ENCODE measurements around the gene STAC. TPM values are rescaled to one million over a fixed set of nuclear protein-coding genes. Genes with fewer than 3 reads are reported as not detected.

Gene STAC
- total RNA-seq, 2 donors from 2014 or later, result 42.5 to 62.3 TPM

DNA sequence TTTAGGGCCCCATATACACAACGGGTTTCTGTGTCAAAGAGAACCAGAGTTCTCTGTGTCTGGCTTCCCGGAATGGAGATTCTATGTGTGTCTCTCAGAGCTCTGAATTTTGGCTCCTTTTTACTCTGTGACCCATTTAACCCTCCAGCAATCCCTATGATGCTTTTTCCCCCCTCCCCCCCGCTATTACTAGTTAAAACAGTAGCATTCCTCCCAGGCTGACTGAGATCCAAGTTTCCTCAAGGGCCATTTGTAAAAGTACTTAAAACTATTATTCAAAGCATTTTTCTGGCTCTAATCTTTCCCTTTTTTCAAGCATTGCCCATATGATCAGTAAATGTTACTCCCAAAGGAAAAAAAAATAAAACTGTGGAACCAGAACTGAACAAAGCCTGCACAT is 6.6 kb upstream of the STAC start:
- no peak for ATAC-seq (ENCODE audit: insufficient number of reproducible peaks, low FRiP score, low read depth)
- no peak overlapping the region for H3K4me3 ChIP-seq
- H3K27me3 ChIP-seq (replicated peaks; ENCODE audit: insufficient read depth), result no peaks in the 10 kb centered on the region
- no peaks in the 10 kb centered on the region for H3K9me3 ChIP-seq
- no peak for DNase-seq (ENCODE audit: low spot score)
- peaks cover 9 to 19% of the 10 kb centered on the region in 2 donors for H3K4me1 ChIP-seq (ENCODE audit: control insufficient read depth in 1 of 2, low read depth in 2 of 2)
- peak overlapping the region; percentile 32 to 79 for H3K27ac ChIP-seq
- TF ChIP-seq, protein P1, sequence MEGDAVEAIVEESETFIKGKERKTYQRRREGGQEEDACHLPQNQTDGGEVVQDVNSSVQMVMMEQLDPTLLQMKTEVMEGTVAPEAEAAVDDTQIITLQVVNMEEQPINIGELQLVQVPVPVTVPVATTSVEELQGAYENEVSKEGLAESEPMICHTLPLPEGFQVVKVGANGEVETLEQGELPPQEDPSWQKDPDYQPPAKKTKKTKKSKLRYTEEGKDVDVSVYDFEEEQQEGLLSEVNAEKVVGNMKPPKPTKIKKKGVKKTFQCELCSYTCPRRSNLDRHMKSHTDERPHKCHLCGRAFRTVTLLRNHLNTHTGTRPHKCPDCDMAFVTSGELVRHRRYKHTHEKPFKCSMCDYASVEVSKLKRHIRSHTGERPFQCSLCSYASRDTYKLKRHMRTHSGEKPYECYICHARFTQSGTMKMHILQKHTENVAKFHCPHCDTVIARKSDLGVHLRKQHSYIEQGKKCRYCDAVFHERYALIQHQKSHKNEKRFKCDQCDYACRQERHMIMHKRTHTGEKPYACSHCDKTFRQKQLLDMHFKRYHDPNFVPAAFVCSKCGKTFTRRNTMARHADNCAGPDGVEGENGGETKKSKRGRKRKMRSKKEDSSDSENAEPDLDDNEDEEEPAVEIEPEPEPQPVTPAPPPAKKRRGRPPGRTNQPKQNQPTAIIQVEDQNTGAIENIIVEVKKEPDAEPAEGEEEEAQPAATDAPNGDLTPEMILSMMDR (IDR thresholded peaks at IDR 0.05), result no peak
- H3K36me3 ChIP-seq, result no peaks in the 10 kb centered on the region

DNA sequence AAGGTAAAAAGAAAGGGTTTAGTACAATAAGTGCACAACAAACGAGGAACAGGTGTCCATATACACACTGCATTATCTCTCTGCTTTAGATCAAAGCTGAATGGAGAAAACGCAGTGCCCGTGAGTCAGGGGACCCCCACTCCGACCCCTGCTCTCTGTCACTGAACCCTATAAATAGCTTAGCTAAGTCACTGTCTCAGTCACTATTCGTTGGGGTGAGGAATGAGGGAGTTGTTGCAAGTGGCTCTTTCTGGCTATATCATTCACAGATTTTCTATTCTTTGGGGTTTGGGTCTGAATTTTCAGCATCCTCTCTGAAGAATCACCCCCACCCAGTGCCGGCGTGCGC is 458 bp upstream of the STAC start:
- H3K4me1 ChIP-seq (ENCODE audit: control insufficient read depth in 1 of 2, low read depth in 2 of 2), result peaks cover 0 to 20% of the 10 kb centered on the region in 2 donors
- peak overlapping the region; percentile 87 for H3K4me3 ChIP-seq
- no peaks in the 10 kb centered on the region for H3K9me3 ChIP-seq
- H3K27me3 ChIP-seq (replicated peaks; ENCODE audit: insufficient read depth), result no peaks in the 10 kb centered on the region
- ATAC-seq (ENCODE audit: insufficient number of reproducible peaks, low FRiP score, low read depth), result no peak
- no peak for DNase-seq (ENCODE audit: low spot score)
- TF ChIP-seq, protein P1 (IDR thresholded peaks at IDR 0.05), result no peak
- H3K36me3 ChIP-seq, result no peaks in the 10 kb centered on the region
- peak overlapping the region in 1 of 2 donors; percentile 58 for H3K27ac ChIP-seq

DNA sequence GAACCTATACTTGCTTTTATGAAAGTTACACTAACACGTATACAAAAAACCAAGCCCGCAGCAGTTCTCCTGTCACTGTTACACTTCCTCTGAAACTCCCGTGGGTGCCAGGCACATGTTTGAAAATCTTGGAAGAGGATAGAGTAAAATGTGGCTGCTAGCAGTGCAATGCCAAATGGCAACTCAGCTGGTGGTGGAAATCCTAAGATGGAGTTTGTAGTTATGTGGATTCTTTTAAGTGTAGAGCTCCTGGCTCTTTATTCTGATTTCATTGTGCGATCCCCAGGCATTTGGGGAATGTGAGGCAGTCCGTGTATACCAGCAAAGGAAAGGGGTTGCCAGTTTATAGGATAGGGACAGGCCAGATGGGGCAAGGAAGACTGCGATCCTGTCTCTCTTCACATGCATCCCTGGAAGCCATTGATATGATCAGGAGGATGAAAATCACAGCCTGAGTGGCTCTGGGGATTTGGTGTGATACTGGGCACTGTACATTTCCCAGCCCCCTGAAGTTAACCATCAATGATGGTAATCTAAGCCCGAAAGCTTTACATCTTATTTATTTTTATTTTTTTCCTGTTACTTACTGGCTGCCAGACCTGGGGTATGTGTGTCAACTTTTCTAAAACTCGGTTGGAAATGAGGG is 1.1 kb downstream of the STAC start:
- no peak for ATAC-seq (ENCODE audit: insufficient number of reproducible peaks, low FRiP score, low read depth)
- Histone ChIP-seq H3K9me3 (no peaks in the 10 kb centered on the region), H3K4me1 (ENCODE audit: control insufficient read depth in 1 of 2, low read depth in 2 of 2) (peaks cover 0 to 20% of the 10 kb centered on the region in 2 donors), H3K27ac (peak overlapping the region; percentile 31 to 58), H3K27me3 (replicated peaks; ENCODE audit: insufficient read depth) (no peaks in the 10 kb centered on the region), H3K36me3 (no peaks in the 10 kb centered on the region), H3K4me3 (peak overlapping the region; percentile 87)
- TF ChIP-seq, protein P1 (IDR thresholded peaks at IDR 0.05), result no peak
- DNase-seq (ENCODE audit: low spot score), result no peak

DNA sequence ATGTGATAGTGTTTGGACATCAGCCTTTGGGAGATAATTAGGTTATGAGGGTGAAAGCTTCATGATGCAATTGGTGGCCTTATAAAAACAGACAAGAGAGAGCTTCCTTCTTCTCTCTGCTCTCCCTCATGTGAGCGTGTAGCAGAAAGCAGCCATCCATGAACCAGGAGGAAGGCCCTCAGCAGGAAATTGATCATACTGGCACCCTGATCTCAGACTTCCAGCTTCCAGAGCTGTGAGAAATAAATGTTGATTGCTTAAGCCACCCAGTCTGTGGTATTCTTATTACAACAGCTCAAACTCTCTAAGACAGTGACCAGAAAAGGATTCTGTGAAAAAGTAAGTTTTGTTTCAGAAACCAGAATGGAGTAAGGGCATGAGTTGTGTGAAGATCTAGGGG is 13.3 kb downstream of the STAC start:
- Histone ChIP-seq H3K4me1 (ENCODE audit: control insufficient read depth in 1 of 2, low read depth in 2 of 2) (peaks cover 7 to 8% of the 10 kb centered on the region in 2 donors), H3K27me3 (replicated peaks; ENCODE audit: insufficient read depth) (no peaks in the 10 kb centered on the region), H3K27ac (no peak overlapping the region), H3K4me3 (no peak overlapping the region), H3K36me3 (no peaks in the 10 kb centered on the region), H3K9me3 (no peaks in the 10 kb centered on the region)
- DNase-seq (ENCODE audit: low spot score) (no peak), ATAC-seq (ENCODE audit: insufficient number of reproducible peaks, low FRiP score, low read depth) (no peak)
- TF ChIP-seq, protein P1 (IDR thresholded peaks at IDR 0.05), result no peak

DNA sequence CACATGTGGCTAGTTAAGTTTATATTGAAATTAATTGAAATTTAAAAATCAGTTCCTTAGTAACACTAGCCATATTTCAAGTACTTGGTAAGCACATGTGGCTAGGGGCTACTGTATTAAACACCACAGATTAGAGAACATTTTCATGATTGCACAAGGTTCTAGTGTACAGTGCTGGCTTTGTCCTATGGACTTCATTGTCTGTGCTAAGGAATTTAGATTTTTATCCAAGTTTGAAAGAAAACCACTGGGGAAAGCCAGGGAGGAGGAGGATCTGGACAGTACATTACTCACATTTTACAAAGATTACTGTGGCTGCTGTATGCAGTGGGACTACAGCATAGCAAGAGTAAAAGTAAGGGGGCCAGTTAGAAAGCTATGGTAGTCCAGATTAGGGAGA is 13.9 kb downstream of the STAC start:
- ATAC-seq (ENCODE audit: insufficient number of reproducible peaks, low FRiP score, low read depth) (no peak), DNase-seq (ENCODE audit: low spot score) (no peak)
- no peaks in the 10 kb centered on the region for H3K27me3 ChIP-seq (replicated peaks; ENCODE audit: insufficient read depth)
- H3K4me3 ChIP-seq, result no peak overlapping the region
- no peaks in the 10 kb centered on the region for H3K36me3 ChIP-seq
- H3K9me3 ChIP-seq, result no peaks in the 10 kb centered on the region
- H3K4me1 ChIP-seq (ENCODE audit: control insufficient read depth in 1 of 2, low read depth in 2 of 2), result peaks cover 7 to 8% of the 10 kb centered on the region in 2 donors
- H3K27ac ChIP-seq, result no peak overlapping the region
- TF ChIP-seq, protein P1 (IDR thresholded peaks at IDR 0.05), result no peak

Measured in thoracic aorta (tissue), 2 donors.